ENCODE measurements around the gene CXCR6.
A peak's percentile ranks its signal among the peaks of the same experiment; 100 is the strongest.

Gene CXCR6

GRCh38 chr3:45936261-45936660 lies 7.0 kb upstream of the CXCR6 start:
- TF ChIP-seq POLR2A (IDR thresholded peaks at IDR 0.05; ENCODE audit: low read length) (no peak), GATA1 (IDR thresholded peaks at IDR 0.05; ENCODE audit: low read depth, low read length) (no peak)
- no peak for DNase-seq

- no peak for DNase-seq
- TF ChIP-seq GATA1 (IDR thresholded peaks at IDR 0.05; ENCODE audit: low read depth, low read length) (no peak), POLR2A (IDR thresholded peaks at IDR 0.05; ENCODE audit: low read length) (no peak)
Measured at GRCh38 chr3:45937206-45938042, 5.8 kb upstream of the CXCR6 start.

- no peak for TF ChIP-seq GATA1 (IDR thresholded peaks at IDR 0.05; ENCODE audit: low read depth, low read length)
- no peak for DNase-seq
Measured at GRCh38 chr3:45938043-45938435, 5.2 kb upstream of the CXCR6 start.

- TF ChIP-seq GATA1 (IDR thresholded peaks at IDR 0.05; ENCODE audit: low read depth, low read length): no peak
- no peak for TF ChIP-seq POLR2A (IDR thresholded peaks at IDR 0.05; ENCODE audit: low read length)
Measured at GRCh38 chr3:45938864-45939263, 4.4 kb upstream of the CXCR6 start.

GRCh38 chr3:45939341-45939771 lies 3.9 kb upstream of the CXCR6 start:
- no peak for TF ChIP-seq POLR2A (IDR thresholded peaks at IDR 0.05; ENCODE audit: low read length)
- DNase-seq: no peak

More at GRCh38 chr3:45938864-45939263, 4.4 kb upstream of the CXCR6 start:
- peak; percentile 84 to 92 for DNase-seq

GRCh38 chr3:45940004-45940780 lies 3.1 kb upstream of the CXCR6 start:
- TF ChIP-seq GATA1 (IDR thresholded peaks at IDR 0.05; ENCODE audit: low read depth, low read length) (no peak), POLR2A (IDR thresholded peaks at IDR 0.05; ENCODE audit: low read length) (no peak)
- DNase-seq: no peak

GRCh38 chr3:45940781-45941365 lies 2.4 kb upstream of the CXCR6 start:
- no peak for TF ChIP-seq POLR2A (IDR thresholded peaks at IDR 0.05; ENCODE audit: low read length)
- no peak for TF ChIP-seq GATA1 (IDR thresholded peaks at IDR 0.05; ENCODE audit: low read depth, low read length)

GRCh38 chr3:45942051-45942825 lies 1.0 kb upstream of the CXCR6 start:
- peak; percentile 4 to 30 for DNase-seq
- TF ChIP-seq GATA1 (IDR thresholded peaks at IDR 0.05; ENCODE audit: low read depth, low read length): no peak
- TF ChIP-seq POLR2A (IDR thresholded peaks at IDR 0.05; ENCODE audit: low read length): no peak

More at GRCh38 chr3:45940781-45941365, 2.4 kb upstream of the CXCR6 start:
- DNase-seq: no peak

- no peak for TF ChIP-seq GATA1 (IDR thresholded peaks at IDR 0.05; ENCODE audit: low read depth, low read length)
- TF ChIP-seq POLR2A (IDR thresholded peaks at IDR 0.05; ENCODE audit: low read length): no peak
- DNase-seq: no peak
Measured at GRCh38 chr3:45944830-45945620, 1.8 kb downstream of the CXCR6 start.

- DNase-seq: peak in 1 of 2 experiments; percentile 19
- TF ChIP-seq GATA1 (IDR thresholded peaks at IDR 0.05; ENCODE audit: low read depth, low read length) (no peak), POLR2A (IDR thresholded peaks at IDR 0.05; ENCODE audit: low read length) (no peak)
Measured at GRCh38 chr3:45946307-45946706, 3.0 kb downstream of the CXCR6 start.

GRCh38 chr3:45946875-45947274 lies 3.6 kb downstream of the CXCR6 start:
- TF ChIP-seq GATA1 (IDR thresholded peaks at IDR 0.05; ENCODE audit: low read depth, low read length) (no peak), POLR2A (IDR thresholded peaks at IDR 0.05; ENCODE audit: low read length) (no peak)
- peak; percentile 73 to 76 for DNase-seq

- no peak for DNase-seq
- TF ChIP-seq GATA1 (IDR thresholded peaks at IDR 0.05; ENCODE audit: low read depth, low read length): no peak
Measured at GRCh38 chr3:45947361-45947760, 4.1 kb downstream of the CXCR6 start.

GRCh38 chr3:45948311-45948781 lies 5.1 kb downstream of the CXCR6 start:
- DNase-seq: no peak
- TF ChIP-seq POLR2A (IDR thresholded peaks at IDR 0.05; ENCODE audit: low read length) (no peak), GATA1 (IDR thresholded peaks at IDR 0.05; ENCODE audit: low read depth, low read length) (no peak)
